Activated B cell treated with CpG ODN at 0.5 μM for 24 hours (primary cell): ENCODE measurements around the gene USHBP1. TPM values are rescaled to one million over a fixed set of nuclear protein-coding genes. Genes with fewer than 3 reads are reported as not detected.

ENCODE experiments used
- ATAC-seq: fragments of 200-7000 bp; cut with Tn5 transposase; one replicate; pipeline ENCODE4 v1.10.0; 2021; ENCODE audit warnings: low read depth, mild to moderate bottlenecking, moderate library complexity
- CTCF ChIA-PET: fragments of 350-600 bp; sonication (Branson Sonifier 250); formaldehyde crosslinking; loops from one replicate; lab custom pipeline; 2021; ENCODE audit warnings: antibody characterized with exemption; lab: Charles Lee
- POLR2A ChIA-PET: fragments of 350-600 bp; sonication (Branson Sonifier 250); formaldehyde crosslinking; loops from one replicate; lab custom pipeline; 2021; ENCODE audit warnings: antibody characterized with exemption; lab: Charles Lee
- DNase-seq: peaks from one replicate; pipeline ENCODE4 v3.0.0; 2022
- H3K27ac Mint-ChIP-seq: one replicate; pipeline ENCODE4 v1.8.0; 2020; ENCODE audit warnings: mixed read lengths
- H3K27me3 Mint-ChIP-seq: one replicate; pipeline ENCODE4 v1.8.0; 2021; ENCODE audit warnings: mixed read lengths
- H3K36me3 Mint-ChIP-seq: one replicate; pipeline ENCODE4 v1.8.0; 2021; ENCODE audit warnings: low read depth, mixed read lengths
- H3K4me1 Mint-ChIP-seq: one replicate; pipeline ENCODE4 v1.8.0; 2021; ENCODE audit warnings: mixed read lengths
- H3K4me3 Mint-ChIP-seq: one replicate; pipeline ENCODE4 v1.8.0; 2020; ENCODE audit warnings: mild to moderate bottlenecking, mixed read lengths
- H3K9me3 Mint-ChIP-seq: one replicate; pipeline ENCODE4 v1.8.0; 2020; ENCODE audit warnings: mixed read lengths
- intact Hi-C: fragments of 100-400 bp; cut with micrococcal nuclease; formaldehyde crosslinking; loops from one replicate; pipeline ENCODE4 v1.15.1; 2024
- total RNA-seq: library from RNA; stranded (reverse); gene quantifications from 2 replicates; pipeline ENCODE4 v1.2.3, GENCODE V29; 2022
- TF ChIP-seq, protein P1 (sequence below): fragments of 200-600 bp; IDR thresholded peaks from one replicate; pipeline ENCODE4 v1.8.0; 2022; ENCODE audit warnings: antibody characterized with exemption, mild to moderate bottlenecking

The USHBP1 gene
- total RNA-seq, 1 donor from 2014 or later: 0.42 TPM

DNA sequence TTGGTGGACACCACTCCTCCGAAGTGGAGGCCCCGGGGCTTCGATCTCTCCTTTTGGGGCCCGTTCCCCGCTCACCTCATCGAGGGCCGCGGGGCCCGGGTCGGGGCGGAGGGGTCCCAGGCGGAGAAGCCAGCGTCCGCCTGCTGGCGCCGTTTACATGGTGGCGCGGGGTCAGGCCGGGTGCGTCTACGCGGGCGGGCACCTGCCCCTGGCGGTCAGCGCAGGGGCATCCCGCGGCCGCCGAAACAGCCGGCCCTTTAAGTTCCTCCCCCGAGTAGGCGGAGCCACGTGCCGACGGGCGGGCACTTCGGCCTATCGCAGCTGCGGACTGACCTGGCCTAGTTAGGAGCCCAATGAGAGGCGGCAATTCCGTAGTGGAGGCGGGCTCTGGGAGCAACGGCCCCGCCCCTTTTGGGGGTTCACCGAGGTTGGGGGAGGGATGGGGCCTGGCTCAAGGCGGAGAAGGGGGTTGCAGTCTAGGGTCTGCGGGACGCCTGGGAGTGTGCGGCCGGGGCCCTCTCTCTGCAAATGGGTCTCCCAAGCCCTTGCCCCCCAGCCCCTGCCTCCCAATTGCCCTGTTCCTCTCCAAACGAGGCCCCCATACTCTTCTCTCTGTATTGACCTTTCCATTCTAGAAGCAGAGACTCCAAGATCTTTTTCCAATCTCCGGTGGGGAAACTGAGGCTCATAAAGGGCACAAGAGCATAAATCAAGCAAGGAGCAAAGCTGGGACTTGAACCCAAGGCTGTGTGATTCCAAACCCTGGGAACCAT is 38.8 kb upstream of the USHBP1 start, which contains the start of gene ABHD8:
TSS of gene ABHD8 (minus strand) at position 259 of the 773 bp plus-strand sequence. CDS start 1,809 bp downstream, outside the sequence.
- TF ChIP-seq, protein P1, sequence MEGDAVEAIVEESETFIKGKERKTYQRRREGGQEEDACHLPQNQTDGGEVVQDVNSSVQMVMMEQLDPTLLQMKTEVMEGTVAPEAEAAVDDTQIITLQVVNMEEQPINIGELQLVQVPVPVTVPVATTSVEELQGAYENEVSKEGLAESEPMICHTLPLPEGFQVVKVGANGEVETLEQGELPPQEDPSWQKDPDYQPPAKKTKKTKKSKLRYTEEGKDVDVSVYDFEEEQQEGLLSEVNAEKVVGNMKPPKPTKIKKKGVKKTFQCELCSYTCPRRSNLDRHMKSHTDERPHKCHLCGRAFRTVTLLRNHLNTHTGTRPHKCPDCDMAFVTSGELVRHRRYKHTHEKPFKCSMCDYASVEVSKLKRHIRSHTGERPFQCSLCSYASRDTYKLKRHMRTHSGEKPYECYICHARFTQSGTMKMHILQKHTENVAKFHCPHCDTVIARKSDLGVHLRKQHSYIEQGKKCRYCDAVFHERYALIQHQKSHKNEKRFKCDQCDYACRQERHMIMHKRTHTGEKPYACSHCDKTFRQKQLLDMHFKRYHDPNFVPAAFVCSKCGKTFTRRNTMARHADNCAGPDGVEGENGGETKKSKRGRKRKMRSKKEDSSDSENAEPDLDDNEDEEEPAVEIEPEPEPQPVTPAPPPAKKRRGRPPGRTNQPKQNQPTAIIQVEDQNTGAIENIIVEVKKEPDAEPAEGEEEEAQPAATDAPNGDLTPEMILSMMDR: no peak
- ChIA-PET CTCF (interaction anchor here (0.9 to 2.3 kb wide), 5 partner anchors 10 to 230 kb away, joined by 3 to 12 read pairs (median 3); no protein-coding TSS in a partner anchor), POLR2A (interaction anchor here (0.6 to 1.6 kb wide), 7 partner anchors 12 to 1880 kb away, joined by 3 to 6 read pairs (median 3); partner anchors contain the start of gene ANO8)
- peaks cover 7% of the 10 kb centered on the region for H3K36me3 Mint-ChIP-seq
- peaks cover 37% of the 10 kb centered on the region for H3K4me1 Mint-ChIP-seq
- ATAC-seq: peak; percentile 73
- DNase-seq: peak; percentile 90
- H3K9me3 Mint-ChIP-seq: no peaks in the 10 kb centered on the region
- peak within 1 kb of the TSS; percentile 56 for H3K27ac Mint-ChIP-seq
- H3K4me3 Mint-ChIP-seq: peak within 1 kb of the TSS; percentile 77
- intact Hi-C loops: loop anchor here (10.0 kb wide), 1 partner anchor 409 kb away; no protein-coding TSS in a partner anchor
- no peaks in the 10 kb centered on the region for H3K27me3 Mint-ChIP-seq

DNA sequence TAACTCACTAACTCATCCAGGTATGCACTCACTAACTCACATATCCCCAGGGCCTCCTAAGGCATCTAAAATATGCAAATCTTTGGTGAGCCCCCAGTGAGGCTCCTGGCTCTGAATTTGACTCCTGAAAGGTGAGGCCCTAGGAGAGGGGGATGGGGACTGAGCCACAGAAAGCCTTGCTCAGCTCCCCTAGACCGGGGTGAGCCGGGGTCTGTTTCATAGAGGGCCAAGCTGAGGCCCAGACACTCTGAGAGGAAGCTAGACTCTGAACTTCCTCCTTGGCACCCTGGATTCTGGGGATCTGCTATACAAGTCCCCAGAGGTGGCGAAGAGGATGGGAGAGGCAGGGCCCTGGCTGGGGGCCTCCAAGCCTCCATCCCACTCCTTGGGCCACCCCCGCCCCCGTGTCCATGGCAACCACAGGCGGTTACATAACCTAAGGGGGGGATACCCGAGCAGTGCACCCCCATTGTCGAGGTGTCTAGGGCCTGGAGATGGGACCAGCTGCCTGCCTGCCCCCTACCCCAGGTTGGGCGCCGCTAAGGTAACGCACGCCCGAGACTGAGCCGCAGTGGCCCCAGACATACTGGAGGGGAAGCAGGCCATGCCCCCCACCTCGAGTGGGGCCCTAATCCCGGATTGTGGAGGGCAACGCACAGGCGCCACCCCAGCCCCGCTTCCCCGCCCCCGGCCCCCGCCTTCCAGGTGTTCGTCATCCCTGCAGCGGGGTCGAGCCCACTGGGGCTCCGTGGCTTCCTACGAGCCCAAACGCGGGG is 38.0 kb upstream of the USHBP1 start:
- no peak overlapping the region for H3K27ac Mint-ChIP-seq
- TF ChIP-seq, protein P1: no peak
- no peaks in the 10 kb centered on the region for H3K27me3 Mint-ChIP-seq
- ChIA-PET CTCF (interaction anchor here (1.4 to 2.2 kb wide), 2 partner anchors 10 to 21 kb away, joined by 3 to 12 read pairs; no protein-coding TSS in a partner anchor), POLR2A (interaction anchor here (0.7 to 1.6 kb wide), 7 partner anchors 11 to 1881 kb away, joined by 3 to 6 read pairs (median 3); partner anchors contain the start of genes ANO8, BST2 and USE1)
- H3K4me3 Mint-ChIP-seq: peak overlapping the region; percentile 77
- H3K4me1 Mint-ChIP-seq: peaks cover 33% of the 10 kb centered on the region
- ATAC-seq: no peak
- intact Hi-C loops: loop anchor here (10.0 kb wide), 1 partner anchor 408 kb away; no protein-coding TSS in a partner anchor
- peaks cover 11% of the 10 kb centered on the region for H3K36me3 Mint-ChIP-seq
- DNase-seq: no peak
- no peaks in the 10 kb centered on the region for H3K9me3 Mint-ChIP-seq

DNA sequence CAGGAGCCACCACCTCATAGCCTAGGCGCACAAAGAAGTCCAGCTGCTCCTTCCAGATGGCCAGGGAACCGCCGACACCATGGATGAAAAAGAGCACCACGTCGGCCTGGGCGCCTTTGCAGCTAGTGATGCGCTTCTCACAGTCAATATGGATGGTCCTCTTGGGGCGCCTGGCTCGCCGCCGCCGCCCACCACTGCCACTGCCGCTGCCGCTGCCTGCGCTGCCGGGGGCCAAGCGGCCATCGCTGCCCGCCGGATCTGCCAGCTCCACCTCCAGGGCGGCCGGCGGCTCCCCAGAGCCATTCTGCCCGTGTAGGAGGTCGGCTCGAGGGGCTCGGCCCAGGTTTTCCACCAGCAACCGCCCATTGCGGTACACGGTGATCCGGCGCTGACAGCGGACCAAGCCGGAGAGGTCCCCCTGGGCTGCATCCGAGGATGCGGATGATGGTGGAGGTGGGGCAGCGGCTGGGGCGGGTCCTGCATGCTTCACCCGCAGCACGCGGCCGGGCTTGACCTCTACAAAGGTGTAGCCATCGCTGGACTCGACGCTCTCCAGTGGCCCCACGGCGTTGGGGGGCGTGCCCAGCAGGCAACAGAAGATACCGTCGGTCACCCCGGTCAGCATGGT is 36.6 kb upstream of the USHBP1 start:
- no peak overlapping the region for H3K4me3 Mint-ChIP-seq

DNA sequence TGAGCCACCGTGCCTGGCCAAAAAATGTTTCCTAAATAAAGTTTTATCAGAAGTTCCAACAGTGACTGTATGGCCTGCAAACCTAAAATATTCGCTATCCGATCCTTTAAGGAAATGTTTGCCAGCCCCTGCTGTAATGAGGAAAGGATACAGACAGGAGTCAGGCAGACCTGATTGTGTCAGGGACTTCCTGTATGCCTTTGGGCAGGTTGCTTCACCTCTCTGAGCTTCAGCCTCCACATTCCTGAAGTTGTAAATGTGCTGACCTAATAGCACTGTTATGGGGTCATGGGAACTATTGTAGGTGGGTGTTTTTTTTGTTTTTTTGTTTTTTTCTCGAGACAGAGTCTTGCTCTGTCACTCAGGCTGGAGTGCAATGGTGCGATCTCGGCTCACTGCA is 32.4 kb upstream of the USHBP1 start:
- POLR2A ChIA-PET: interaction anchor here (0.6 to 0.7 kb wide), 2 partner anchors 8 to 23 kb away, joined by 3 to 4 read pairs; no protein-coding TSS in a partner anchor
- H3K27ac Mint-ChIP-seq: no peak overlapping the region
- no peak for DNase-seq
- H3K9me3 Mint-ChIP-seq: no peaks in the 10 kb centered on the region
- H3K36me3 Mint-ChIP-seq: peaks cover 11% of the 10 kb centered on the region
- peaks cover 5% of the 10 kb centered on the region for H3K4me1 Mint-ChIP-seq
- CTCF ChIA-PET: no interaction called here
- no peak for ATAC-seq
- no peak overlapping the region for H3K4me3 Mint-ChIP-seq
- intact Hi-C loops: no loop called here
- TF ChIP-seq, protein P1: no peak
- no peaks in the 10 kb centered on the region for H3K27me3 Mint-ChIP-seq

More for the DNA sequence above, 36.6 kb upstream of the USHBP1 start:
- intact Hi-C loops: loop anchor here (10.0 kb wide), 1 partner anchor 406 kb away; no protein-coding TSS in a partner anchor
- TF ChIP-seq, protein P1: no peak
- Mint-ChIP-seq H3K27me3 (no peaks in the 10 kb centered on the region), H3K4me1 (peaks cover 27% of the 10 kb centered on the region), H3K27ac (no peak overlapping the region), H3K9me3 (no peaks in the 10 kb centered on the region), H3K36me3 (peaks cover 11% of the 10 kb centered on the region)
- DNase-seq (no peak), ATAC-seq (no peak)
- CTCF ChIA-PET: no interaction called here
- POLR2A ChIA-PET: no interaction called here
